GM12864 (cell line): Measurements from ENCODE around the gene DDX42.

Experiments
- DNase-seq: peaks from one replicate; pipeline ENCODE4 v3.0.0-alpha.2; 2011; ENCODE audit warnings: low read depth
- H3K4me3 ChIP-seq: 2 replicates; pipeline ENCODE4 v1.5.1; 2011; ENCODE audit warnings: mild to moderate bottlenecking, low read depth, low read length, control low read depth
- CTCF ChIP-seq: IDR thresholded peaks from 2 replicates; pipeline ENCODE4 v1.5.1; 2011; ENCODE audit warnings: low read depth, mild to moderate bottlenecking, moderate library complexity, low read length, control low read depth, inconsistent platforms; ENCODE audit errors: missing control alignments

Gene DDX42

DNA sequence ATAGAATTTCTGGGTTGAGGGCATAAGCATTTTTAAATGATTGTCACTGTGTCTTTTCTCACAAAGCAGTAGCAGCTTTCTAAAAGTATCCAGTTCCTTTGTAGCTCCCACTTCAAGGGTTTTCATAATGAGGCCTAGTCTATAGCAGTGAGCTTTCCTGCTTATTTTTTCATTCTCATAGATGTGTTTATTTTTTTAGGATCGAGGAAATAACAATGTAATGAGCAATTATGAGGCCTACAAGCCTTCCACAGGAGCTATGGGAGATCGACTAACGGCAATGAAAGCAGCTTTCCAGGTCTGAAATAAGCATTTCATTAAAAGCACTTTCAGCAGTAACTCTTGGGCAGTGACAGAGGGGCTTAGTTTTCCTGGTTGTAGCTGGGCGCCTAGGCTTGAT lies 42.7 kb downstream of the DDX42 start:
- no peak for DNase-seq
- no peak for TF ChIP-seq CTCF
- no peak overlapping the region for H3K4me3 ChIP-seq

DNA sequence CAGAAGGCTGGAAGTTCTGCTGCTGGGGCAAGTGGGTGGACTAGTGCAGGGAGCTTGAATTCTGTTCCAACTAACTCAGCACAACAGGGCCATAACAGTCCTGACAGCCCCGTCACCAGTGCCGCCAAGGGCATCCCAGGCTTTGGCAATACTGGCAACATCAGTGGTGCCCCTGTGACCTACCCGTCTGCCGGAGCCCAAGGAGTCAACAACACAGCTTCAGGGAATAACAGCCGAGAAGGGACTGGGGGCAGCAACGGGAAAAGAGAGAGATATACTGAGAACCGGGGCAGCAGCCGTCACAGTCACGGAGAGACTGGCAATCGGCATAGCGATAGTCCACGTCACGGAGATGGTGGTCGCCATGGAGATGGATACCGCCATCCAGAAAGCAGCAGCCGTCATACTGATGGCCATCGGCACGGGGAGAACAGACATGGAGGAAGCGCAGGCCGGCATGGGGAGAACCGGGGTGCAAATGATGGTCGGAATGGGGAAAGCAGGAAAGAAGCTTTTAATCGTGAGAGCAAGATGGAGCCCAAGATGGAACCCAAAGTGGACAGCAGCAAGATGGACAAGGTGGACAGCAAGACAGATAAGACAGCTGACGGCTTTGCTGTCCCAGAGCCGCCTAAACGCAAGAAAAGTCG lies 43.9 kb downstream of the DDX42 start:
- TF ChIP-seq CTCF = no peak
- H3K4me3 ChIP-seq = no peak overlapping the region
- no peak for DNase-seq

DNA sequence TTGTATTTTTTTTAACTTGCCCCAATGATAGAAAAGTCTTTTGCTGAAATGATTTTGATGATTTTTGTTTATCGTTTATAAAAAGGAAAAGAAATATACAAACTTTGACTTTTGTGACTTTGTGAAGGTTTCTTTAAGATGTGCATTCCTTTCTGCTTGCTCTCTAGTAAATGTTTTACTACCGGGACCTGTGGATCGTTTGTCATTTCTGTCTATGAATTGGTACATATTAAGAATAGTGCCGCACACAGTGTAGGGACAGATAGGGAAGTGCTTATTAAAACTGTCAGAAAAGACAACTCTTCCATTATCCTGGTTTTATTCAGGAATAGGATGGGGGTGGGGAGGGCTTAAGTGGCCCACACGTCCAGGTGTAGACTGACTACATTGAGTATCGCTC lies 45.2 kb downstream of the DDX42 start:
- TF ChIP-seq CTCF = no peak
- H3K4me3 ChIP-seq = no peak overlapping the region
- no peak for DNase-seq

DNA sequence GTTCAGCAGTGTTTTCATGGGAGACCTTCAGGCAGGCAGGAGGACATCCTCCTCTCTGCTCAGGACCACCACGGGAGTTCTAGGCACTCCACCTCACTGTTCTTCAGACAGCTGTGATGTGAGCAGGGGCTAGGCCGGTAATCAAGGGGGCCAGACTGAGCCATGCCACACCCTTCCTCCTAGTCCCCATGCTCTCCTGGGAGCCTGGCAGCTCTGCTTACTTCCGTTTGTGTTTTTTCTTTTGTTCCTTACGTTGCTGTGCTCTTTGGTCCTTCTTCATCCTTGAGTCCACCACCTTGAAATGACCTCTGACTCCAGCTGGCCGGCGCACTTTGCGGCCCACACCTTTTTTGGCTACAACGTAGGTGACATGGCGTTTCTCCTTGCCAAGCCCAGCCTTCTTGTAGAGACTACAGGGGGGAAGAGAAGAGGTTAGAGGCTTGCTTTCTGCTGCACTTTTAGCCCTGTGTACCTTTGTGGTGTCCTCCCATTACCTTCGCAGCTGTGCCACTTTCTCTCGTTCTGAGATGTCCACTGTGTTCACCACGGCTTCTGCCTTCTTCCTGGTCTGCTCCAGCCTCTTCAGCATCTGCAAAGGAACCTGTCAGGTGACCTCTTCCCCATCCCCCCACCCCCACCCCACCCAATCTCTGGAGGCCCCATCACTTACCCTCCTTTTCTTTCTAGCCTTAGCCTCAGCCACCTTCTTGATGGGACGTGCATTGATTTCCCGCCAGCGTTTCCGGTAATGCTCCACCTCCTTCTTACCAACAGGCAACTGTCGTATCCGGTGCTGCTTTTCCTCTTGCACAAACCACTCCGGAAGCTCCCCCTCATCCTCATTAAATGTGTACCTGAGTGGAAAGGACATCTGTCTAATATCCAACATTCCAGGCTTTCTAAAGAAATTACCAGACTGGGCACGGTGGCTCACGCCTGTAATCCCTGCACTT lies 45.9 kb downstream of the DDX42 start:
- H3K4me3 ChIP-seq = no peak overlapping the region
- TF ChIP-seq CTCF = no peak
- no peak for DNase-seq

DNA sequence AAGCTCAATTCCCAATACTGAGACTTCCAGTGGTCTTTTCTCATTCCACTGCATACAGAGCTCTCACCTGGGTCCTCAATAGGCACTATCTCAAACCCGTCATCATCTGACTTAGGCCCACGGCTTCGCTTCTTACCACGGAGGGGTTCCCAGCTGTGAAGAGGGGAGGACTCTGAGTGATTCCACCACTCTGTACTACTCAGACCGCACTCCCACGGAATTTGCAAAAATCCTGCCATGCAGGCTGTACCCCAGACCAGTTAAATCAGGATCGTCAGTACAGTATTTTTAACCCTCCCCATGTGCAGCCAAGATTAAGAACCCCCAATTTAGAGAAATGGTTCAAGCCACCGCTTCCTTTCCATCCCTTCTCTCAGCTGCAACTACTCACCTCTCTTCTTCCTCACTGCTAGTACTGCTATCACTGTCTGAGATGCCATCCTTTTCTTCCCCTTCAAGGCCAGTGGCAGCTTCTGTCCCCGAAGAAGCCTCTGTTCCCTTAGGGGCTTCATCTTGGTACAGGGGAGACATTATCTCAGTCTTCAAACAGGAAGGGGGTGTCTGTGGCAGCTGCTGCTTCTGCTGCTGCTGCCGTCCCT lies 47.1 kb downstream of the DDX42 start:
- H3K4me3 ChIP-seq = no peak overlapping the region
- TF ChIP-seq CTCF = no peak

DNA sequence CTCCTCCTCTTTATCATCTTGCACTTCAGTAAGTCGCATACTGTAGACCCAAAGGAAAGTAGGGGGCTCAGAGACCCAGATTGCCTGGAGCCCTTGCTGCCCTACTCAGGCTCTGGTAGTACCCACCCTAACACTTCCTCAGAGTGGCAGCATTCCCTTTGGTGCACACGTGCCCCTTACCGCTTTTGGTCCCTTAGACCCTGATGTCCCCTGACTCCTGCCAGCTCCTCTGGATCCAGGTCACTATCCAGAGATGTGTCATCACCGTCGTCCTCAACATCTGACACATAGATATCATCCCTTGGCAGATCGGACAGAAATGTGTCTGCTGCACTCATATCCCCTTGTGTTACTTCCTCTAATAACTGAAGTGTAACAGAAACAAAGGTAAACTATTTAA lies 47.8 kb downstream of the DDX42 start:
- TF ChIP-seq CTCF = no peak
- H3K4me3 ChIP-seq = no peak overlapping the region
- no peak for DNase-seq

More for the DNA sequence above, 47.1 kb downstream of the DDX42 start:
- DNase-seq = no peak
